HG03342 (cell line): Measurements from ENCODE around the gene CTNND2.
"Not testable (repeated sequence)": the region's sequence is repeated elsewhere in the genome, so short reads cannot be mapped to it uniquely, and the experiment has no call there.

Experiments
- ATAC-seq: cut with Tn5 transposase; IDR thresholded peaks from one replicate; pipeline ENCODE4 v1.9.1; 2021; ENCODE audit warnings: mild to moderate bottlenecking, moderate library complexity; ENCODE audit not compliant: unreplicated experiment

The CTNND2 gene

DNA sequence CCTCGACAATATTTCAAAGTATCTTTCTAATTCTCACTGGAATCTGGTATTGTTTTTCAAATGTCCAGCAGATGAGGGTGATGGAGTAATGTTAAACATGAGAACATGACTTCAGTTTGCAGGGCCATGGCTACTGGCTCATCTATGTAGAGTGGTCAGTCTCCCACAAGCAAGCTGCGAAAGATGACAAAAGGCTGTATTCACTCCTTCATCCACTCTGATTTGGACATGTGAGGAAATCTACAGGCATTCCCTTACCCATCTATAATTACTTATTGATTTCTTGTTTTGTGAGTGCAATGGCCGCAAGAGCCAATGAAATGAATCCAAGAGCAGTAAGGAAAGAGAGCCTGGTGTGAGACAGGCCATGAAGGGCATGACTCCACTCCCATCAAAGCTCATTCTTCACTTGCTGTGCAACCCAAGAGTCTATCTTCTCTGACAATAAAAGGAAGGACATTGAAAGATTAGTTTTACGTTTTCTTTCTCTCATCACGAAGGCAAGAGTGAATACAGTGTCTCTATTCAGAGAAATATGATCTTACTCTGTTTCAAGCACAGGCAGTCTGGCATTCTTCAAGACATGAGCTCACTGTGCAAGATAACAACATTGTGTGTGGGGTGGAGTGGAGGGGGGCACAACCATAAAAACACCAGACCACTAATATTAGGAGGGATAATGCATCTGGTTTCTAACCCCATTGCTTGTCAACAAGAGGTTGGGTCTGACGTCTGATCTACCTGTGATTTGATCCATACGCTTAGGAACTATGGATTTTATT is 893.6 kb downstream of the CTNND2 start:
- no peak for ATAC-seq

- no peak for ATAC-seq
These were observed 894.7 kb downstream of the CTNND2 start for GRCh38 chr5:11009576-11009975.

DNA sequence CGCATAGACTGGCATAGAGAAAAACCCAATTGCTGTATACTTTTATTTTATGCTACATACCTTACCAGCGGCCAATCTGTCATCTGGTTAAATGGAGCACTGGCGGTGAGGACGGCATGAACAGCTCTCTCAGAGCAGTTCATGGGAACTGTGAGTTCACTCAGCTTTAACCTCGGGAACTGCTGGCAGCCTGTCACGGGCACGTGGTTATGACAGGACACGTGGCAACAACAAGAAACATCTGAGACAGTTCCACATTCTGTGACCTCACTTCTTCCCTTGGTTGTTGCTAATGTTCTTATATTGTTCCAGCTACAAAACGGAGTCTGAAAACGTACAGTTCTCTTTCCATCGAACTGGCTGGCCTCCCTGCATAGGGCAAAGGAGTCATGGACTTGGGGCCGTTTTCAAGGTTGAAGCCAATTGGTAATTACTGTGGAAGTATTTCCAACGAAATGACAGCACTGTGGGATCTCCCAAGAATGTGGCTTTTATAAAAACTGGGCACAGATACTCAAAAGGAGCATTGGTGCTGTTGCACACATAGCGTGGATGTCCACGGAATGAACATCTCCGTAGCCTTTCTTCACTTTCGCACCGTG is 896.9 kb downstream of the CTNND2 start:
- ATAC-seq = no peak

- not testable (repeated sequence) for ATAC-seq
These were observed 899.7 kb downstream of the CTNND2 start for GRCh38 chr5:11004523-11004922.

- no peak for ATAC-seq
These were observed 903.5 kb downstream of the CTNND2 start for GRCh38 chr5:11000515-11001353.

GRCh38 chr5:10999714-11000113 is 904.5 kb downstream of the CTNND2 start:
- no peak for ATAC-seq

DNA sequence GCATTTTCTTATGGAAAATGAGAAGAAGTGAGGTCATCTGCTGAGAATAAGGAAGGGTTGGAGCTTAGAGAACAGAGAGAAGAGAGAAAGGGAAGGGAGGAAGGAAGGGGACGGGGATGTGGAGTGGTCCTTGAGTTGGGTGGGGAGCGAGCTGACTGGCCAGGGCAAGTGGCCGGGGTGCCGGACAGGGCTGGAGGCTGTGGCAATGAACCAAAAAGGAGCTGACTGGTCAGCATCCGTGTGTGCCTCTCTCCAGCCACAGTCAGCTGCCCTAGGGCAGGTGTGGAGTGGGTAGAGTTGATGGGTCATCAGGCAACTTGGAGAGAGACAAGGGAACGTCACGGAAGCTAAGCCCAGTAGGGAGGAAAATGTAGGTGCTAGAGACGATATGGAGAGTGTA is 908.4 kb downstream of the CTNND2 start:
- no peak for ATAC-seq

DNA sequence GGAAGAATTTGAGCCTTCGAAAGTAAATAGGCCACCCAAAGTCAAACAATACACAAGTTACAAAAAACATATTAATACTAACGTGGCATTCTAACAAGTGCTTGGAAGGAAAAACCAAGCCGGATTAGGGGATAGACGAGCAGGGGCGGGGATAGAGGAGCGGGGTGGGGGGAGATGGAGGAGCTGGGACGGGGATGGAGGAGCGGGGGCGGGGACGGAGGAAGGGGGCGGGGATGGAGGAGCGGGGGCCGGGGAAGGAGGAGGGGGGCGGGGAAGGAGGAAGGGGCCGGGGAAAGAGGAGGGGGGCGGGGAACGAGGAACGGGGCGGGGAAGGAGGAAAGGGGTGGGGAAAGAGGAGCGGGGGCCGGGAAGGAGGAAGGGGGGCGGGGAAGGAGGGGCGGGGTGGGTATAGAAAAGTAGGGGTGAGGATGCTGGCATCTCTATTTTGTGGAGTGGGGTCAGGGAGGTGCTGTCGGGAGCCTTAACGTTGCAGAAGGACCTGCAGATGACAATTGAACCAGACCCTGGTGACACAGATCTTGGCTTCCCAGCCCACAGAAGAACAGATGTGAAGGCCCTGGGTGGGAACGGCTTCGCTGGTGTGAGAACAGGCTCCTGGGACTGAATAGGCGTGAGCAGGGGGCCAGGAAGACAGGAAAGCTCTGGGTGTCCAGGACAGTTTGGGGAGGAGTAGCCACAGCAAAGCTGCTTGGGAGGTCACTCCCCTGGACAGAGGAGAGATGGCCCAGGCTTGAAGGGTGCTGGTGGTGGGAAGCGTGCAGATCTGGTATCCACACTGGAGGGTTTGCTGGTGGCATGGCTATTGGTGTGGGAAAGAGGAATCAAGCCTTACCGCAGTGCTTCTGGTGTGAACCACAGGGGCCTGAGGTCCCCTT is 909.9 kb downstream of the CTNND2 start:
- no peak for ATAC-seq

GRCh38 chr5:10990634-10991033 is 913.6 kb downstream of the CTNND2 start:
- ATAC-seq = no peak

GRCh38 chr5:10989577-10990263 is 914.5 kb downstream of the CTNND2 start:
- ATAC-seq = no peak

DNA sequence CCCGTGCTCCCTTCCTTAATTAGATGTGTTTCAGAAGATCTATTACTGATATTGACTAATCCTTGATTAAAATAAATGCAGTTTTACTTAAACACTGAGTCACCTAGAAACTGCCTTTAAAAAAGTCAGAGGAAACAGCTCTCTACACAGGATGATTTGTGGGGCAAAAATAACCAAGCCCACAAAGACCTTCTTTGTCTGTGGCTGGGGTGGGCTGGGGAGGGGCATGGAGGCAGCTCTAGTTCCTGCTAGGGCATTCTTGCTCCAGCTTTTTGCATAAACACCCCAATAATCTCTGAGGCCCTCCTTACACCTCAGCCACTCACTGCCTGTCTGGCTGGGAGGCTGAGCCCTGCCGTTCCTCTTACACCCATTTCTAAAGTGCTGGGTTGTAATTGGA is 915.6 kb downstream of the CTNND2 start:
- no peak for ATAC-seq

DNA sequence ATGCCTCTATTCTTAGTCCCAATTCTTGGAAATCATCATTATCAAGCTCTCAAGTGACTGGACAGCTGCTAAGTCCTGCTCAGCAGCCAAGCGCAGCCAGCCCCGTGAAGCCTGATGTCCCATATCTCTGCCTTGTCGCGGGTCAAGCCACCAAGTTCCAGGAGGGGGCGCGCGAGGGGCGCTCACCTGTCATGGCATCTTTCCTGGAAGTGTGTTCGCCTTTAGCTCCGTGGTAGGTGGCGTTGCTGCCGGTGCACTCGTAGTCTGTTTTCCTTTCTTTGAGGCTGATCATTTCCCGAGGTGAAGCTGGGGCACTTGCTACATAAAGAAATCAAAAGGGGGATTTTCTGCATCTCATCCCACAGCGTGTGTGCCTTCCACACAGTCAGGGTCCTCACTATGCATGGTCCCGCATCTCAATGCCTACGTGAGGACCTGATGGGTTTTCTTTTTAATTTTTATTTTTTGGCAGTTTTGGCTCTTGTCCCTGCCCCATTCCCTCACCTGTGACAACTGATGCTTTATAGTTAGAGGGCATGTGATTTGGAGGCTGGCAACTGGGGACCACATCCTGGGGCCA is 916.2 kb downstream of the CTNND2 start:
- ATAC-seq = peak; percentile 84

GRCh38 chr5:10987276-10987924 is 916.8 kb downstream of the CTNND2 start:
- no peak for ATAC-seq

GRCh38 chr5:10985721-10986110 is 918.5 kb downstream of the CTNND2 start:
- peak; percentile 76 for ATAC-seq

DNA sequence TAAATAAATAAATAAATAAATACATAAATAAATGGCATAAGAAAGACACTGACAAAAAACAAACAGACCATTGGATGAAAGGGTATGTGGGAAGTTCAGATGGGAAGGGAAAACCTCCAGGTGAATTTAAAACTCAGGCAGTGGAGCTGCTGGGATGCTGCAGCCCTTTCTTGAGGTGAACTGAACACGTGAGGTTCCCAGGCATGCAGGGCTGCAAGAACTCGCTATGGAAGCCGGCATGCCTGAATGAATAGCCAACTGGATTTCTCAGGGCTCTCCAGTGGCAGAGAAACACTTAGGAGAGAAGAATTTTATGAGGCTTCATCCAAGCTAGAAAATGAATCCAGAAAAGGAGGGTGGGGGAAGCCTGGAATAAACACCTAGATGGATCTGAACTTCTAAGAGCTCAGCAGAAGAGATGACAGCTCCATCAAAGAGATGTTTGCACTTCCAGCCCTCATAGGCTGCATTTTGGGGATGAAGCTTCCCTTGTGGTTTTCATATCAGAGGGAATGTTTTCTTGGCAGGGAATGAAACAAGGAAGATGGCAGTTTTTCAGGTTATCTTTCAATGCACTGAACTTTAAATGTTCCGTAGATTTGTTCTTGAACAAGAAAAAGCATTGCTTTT is 919.0 kb downstream of the CTNND2 start:
- no peak for ATAC-seq

DNA sequence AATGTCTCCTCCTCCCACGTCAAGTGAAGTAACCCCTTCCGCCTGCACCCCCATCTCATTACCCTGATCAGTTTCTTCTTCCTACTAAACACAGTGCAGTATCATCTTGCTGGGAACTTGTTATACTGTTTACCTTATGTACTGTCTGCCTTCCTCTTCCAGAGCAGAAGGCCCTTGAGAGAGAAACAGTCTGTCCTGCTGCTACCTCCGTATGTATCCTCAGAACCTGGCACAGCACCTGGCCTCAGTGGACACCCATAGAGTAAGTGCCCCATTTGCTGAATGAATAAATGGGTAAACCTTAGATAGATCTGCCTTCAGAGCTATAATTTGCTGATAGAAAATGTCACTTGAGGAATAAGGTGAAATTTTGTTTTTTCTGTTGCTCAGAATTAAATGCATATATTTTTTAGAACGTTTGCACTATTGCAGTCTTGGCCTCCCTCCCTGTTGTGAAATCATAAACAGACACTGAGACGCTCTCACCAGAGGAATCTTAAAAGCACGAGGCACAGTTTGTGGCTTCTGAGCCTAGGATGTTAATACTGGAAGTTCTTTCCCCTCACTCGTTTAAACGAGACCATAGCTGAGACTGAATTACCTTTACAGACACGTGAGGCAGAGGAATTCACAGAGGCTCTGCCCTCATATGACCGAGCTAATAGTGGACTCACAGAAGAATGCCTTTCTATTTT is 920.1 kb downstream of the CTNND2 start:
- no peak for ATAC-seq

DNA sequence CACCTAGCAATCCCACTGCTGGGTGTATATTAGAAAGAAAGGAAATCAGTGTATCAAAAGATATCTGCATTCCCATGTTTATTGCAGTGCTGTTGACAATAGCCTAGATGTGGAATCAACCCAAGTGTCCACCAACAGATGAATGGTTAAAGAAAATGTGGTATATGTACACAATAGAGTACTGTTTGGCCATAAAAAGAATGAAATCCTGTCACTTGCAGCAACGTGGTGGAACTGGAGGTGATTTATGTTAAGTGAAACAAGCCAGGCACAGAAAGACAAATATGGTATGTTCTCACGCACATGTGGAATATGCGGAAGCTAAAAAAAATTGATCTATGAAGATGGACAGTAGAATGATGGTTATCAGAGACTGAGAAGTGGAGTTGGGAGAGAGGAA is 921.6 kb downstream of the CTNND2 start:
- no peak for ATAC-seq

GRCh38 chr5:10981932-10982331 is 922.3 kb downstream of the CTNND2 start:
- no peak for ATAC-seq
